HG02678 (cell line): ENCODE data around the gene ACAD9.

Experiments used
- ATAC-seq: cut with Tn5 transposase; IDR thresholded peaks from one replicate; pipeline ENCODE4 v1.9.1; 2021; ENCODE audit warnings: mild to moderate bottlenecking, moderate library complexity; ENCODE audit not compliant: unreplicated experiment

Gene ACAD9

DNA sequence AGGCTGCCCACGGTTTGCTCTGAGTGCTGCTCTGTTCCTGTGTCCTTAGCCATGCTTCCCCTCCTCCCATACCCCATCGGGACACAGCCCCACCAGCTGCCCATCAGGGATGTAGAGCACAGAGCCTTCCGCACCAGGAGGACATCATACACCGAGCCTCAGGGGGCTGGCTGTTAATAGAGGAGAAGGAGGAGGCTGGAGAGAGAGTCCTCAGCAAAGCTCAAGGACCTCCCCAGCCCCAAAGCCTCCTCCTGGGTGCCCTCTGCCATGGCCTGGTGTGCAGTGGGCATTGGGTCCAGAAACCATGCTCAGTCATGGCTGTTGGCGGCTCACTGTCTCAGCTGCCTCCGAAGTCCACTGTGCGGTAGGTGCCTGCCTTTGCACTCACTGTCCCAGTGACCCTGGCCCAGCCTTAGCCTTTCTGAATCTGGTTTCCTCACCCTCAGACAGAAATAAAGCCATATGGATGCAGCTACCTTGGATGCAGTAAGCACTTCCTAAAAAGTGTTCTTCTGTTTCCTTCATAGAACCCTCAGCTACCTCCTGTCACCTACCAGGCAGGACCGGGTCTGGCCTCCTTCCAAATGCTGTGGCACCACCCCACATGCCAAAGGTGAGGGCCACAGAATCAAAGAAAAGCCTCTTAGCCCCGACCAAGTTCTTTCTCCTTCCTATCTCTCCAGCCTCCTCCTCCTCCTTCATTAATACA, 53.9 kb downstream of the ACAD9 start:
- ATAC-seq: no peak

DNA sequence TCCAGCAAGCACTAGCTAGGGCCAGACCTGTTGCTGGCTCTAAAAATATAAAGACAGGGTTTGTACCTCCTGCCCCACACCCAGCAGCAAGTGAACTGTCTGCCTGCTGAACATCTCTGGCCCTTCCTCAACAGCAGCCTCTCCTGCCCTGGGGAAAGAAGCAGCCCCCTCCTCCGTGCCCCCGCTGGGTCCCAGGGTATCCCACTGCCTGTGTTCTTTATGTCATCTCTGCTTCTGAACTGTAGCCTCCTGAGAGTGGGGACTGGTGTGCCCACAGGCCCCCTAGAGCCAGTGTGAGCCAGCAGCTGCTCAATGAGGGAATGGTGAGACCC, 54.5 kb downstream of the ACAD9 start:
- ATAC-seq: no peak

DNA sequence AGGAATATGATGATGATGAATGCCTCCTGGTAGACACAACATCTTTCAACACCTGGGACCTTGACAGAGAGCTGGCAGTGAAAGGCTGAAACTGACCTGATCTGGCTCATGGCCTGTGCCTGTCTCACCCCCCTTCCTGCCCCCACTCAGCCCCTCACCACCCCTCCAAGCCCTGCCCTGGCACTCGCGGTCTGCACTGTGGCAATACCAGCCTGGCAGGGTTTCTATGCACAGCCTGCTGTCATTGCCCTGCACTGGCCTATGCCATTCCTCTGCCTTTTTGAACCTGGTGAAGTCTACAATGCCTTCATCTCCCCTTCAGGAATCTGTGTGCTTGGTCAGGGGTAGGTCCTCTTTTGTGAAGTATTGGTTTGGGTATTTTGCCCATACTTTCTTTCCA, 56.5 kb downstream of the ACAD9 start:
- ATAC-seq: no peak

DNA sequence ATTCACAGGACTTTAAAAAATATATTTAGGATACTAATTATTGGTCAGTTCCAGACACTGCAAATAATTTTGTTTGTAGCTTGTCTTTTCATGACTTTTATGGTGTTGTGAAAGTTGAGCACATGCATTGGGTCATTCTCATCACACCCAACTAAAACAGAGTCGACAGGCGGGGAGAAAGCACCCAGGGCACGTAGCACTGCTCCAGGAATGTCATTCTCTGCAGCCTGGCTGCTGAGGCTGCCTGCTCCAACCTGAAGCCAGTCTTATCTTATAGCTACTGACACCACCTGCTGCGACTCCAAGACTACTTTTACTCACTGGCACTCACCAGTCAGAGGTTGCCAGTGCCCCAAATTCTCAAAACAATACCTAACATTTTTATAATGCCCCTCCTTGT, 56.9 kb downstream of the ACAD9 start:
- no peak for ATAC-seq

DNA sequence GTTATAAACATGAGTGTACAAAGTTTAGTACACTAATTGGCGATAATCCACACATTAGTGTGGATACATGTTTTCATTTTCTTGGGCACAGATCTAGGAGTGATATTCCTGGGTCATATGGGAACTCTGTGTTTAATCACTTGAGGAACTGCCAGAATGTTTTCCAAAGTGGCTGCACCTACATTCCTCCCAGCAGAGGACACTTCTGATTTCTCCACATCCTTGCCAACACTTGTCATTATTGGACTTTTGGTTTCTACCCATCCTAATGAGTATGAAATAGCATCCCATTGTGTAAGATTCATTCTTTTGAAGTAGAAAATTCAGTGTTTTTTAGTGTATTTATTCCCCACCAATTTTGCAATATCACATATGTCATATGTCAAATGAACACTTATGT, 60.8 kb downstream of the ACAD9 start:
- ATAC-seq: no peak

DNA sequence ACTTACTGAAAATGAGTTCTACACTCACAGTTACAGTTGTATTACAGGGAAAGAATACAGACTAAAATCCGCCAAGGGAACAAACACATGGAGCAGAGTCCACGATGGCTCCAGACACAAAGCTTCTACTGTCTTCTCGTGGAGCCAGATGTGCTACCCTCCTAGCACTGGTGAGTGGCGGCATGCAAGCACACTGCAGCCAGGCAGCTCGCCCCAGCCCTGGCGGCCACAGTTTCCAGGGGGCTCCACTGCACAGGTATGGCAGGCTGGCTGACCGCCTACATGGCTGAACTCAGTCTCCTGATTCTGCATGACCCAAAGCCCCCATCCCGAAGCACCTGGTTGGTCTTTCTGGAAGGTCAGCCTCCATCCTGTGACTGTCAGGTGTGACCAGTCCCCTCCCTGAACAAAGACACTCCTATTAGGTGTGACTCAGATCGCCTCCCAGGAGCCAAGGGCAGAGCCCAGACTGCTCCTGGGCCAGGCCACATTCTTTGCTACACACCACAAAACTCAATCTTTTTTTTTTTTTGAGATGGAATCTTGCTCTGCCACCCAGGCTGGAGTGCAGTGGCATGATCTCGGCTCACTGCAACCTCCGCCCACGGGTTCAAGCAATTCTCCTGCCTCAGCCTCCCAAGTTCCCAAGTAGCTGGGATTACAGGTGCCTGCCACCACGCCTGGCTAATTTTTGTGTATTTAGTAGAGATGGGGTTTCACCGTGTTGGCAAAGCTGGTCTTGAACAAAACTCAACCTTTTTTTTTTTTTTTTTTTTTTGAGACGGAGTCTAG, 62.9 kb downstream of the ACAD9 start:
- no peak for ATAC-seq

DNA sequence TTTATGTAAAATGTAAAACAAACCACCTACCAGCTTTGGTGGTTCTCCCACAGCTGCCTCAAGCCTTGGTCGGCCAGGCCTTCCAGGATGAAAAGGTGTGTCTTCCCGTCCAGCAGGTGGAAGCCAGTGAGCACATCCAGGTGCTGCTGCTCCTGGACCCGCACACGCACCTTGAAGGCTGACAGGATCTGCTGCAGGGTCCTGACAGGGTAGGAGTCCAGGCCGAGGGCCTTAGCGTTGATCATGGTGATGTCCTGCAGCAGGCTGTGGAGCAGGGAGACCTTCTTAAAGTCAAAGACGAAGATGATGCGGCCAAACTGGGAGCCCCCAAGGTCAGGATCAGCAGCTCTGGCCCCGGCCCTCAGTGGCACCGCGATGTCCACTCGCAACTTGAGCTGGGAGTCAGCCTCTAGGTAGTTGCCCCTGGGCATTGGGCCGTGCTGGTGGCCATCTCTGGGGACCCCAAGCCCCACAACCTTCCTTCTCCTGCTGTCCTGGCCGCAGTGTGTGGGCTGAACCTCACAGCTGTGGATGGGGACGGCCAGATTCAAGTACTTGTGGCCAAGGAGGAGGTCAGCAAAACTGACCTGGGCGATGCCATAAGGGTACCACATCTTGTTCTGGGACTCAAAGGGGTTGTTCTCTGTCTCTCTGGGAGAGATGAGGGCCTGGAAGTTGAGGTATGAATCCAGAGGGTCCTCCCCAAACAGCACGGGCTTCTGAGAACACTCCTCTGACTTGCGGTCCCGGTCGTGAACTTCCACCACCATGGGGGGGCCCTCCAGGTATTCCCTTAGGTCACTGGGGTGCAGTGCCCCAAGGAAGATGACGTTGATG, 65.8 kb downstream of the ACAD9 start:
- no peak for ATAC-seq

DNA sequence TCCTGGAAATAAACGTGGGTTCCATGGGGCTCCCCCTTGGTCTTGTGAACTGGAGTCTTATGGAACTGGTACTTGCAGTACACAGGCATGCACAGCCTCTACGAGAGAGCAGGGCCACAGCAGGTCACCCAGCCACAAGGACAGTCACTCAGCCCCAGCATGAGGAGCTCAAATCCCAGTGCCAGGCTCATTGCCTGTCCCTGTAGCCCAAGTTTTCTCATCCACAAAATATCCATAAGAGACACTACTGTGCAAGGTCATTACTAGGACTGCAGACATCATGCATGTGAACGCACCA, 66.4 kb downstream of the ACAD9 start:
- no peak for ATAC-seq

DNA sequence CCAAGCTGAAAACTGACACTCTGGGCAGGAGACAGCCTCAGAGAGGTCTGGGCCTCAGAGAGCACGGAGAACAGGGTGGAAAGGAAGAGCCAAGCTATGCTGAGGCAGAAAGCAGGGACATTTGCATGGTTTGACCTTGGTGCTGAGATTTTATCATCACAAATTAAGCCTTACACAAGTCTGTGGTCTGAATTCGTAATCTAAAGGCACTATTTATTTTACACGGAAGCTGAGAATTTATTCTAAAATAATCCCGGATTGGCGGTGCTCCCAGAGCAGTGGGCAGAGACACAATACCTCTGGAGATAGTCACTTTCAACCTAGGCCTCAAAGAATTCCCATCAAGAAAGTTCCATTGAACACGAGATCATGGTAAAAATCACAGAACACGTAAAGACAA, 67.0 kb downstream of the ACAD9 start:
- ATAC-seq: no peak

DNA sequence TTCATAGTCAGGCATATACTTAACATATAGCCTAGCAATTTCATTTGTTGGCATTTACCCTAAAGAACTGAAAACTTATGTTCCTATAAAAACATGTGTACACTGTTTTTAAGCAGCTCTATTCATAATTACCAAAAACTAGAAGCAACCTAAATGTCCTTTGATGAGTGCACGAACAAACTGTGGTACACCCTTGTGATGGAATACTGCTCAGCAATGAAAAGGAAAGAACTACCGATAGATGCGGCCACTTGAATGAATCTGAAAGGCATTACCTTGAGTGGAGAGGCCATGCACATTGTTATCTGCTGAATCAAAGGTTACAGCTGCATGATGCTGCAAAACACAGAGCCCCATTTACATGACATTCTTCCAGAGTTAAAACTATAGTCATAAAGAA, 69.7 kb downstream of the ACAD9 start:
- ATAC-seq: no peak

DNA sequence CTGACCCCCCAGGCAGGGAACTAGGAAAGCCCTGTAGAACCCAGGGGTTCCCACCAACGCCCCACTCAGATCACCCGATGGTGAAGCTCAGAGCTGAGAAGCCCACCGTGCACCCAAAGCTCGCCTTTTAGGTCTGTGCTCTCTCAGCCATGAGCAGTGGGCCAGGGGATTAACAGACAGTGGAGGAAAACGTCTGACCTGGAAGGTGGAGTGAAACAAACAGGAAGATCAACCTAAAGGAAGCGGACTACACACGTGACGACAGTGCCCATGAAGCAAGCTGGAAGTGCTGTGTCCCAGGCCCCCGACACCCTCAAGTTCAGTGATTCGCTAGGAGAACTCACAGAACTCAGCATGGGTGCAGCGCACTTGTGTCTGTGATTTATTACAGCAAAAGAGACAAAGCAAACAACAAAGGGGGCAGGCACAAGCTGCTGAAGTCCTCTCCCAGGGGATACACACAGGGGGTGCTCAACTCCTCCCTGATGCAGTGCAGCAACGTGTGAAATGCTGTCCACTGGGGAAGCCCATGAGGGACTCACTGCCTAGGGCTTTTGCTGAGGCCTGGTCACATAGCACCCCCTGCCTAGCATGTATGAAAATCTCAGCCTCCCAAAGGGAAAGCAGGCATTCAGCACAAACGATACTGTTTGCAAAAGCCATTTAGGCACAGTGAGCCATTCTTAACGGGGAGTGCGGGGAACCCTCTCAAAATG, 71.0 kb downstream of the ACAD9 start:
- ATAC-seq: no peak

DNA sequence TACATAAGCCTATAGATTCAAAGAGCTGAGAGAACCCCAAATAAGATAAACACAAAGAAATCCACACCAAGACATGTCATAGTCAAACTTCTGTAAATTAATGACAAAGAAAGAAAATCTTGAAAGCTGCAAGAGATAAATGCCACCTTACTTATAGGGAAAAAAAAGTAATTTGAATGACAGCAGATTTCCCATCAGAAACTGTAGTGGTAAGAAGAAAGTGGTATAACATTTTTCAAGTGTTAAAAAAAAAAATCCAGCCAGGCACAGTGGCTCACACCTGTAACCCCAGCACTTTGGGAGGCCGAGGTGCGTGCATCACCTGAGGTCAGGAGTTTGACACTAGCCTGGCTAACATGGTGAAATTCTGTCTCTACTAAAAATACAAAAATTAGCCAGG, 77.0 kb downstream of the ACAD9 start:
- ATAC-seq: no peak
